HG03045 (cell line): ENCODE results near the gene GADL1.

ENCODE experiments used
- ATAC-seq: cut with Tn5 transposase; IDR thresholded peaks from one replicate; pipeline ENCODE4 v1.9.1; 2021; ENCODE audit warnings: mild to moderate bottlenecking, moderate library complexity; ENCODE audit not compliant: unreplicated experiment

The GADL1 gene

GRCh38 chr3:30681649-30682211 lies 212.7 kb downstream of the GADL1 start:
- ATAC-seq: no peak

GRCh38 chr3:30680789-30681648 lies 213.4 kb downstream of the GADL1 start:
- ATAC-seq: no peak

GRCh38 chr3:30679045-30679444 lies 215.4 kb downstream of the GADL1 start:
- ATAC-seq: no peak

GRCh38 chr3:30677347-30677685 lies 217.1 kb downstream of the GADL1 start:
- ATAC-seq: no peak

GRCh38 chr3:30676424-30677346 lies 217.8 kb downstream of the GADL1 start:
- no peak for ATAC-seq
